ENCODE data around the gene NOM1. TPM values are rescaled to one million over a fixed set of nuclear protein-coding genes. Genes with fewer than 3 reads are reported as not detected.

The NOM1 gene
- polyA plus RNA-seq, 2 of the 4 experiments (the other 2 are of a cell fraction): 15.5 to 17.7 TPM

GRCh38 chr7:157004521-157005455, 55.3 kb downstream of the NOM1 start:
- no peak for DNase-seq (ENCODE audit: low read depth in 1 of 2, low spot score in 1 of 2)
- no peak for TF ChIP-seq FOSB (CRISPR knock-in tag; IDR thresholded peaks at IDR 0.05)
- no peak for TF ChIP-seq ZC3H11A (IDR thresholded peaks at IDR 0.05)
- TF ChIP-seq GATA3 (IDR thresholded peaks at IDR 0.05; ENCODE audit: borderline replicate concordance): no peak
- TF ChIP-seq BCL3 (IDR thresholded peaks at IDR 0.05): no peak
- TF ChIP-seq HEYL (CRISPR knock-in tag; IDR thresholded peaks at IDR 0.05): no peak
- TF ChIP-seq ATOH8 (CRISPR knock-in tag; IDR thresholded peaks at IDR 0.05; ENCODE audit: low read depth): no peak
- TF ChIP-seq CTCF (IDR thresholded peaks at IDR 0.05): no peak
- TF ChIP-seq MAZ (IDR thresholded peaks at IDR 0.05; ENCODE audit: borderline replicate concordance, low read depth, low read length): no peak
- no peak for TF ChIP-seq JUNB (IDR thresholded peaks at IDR 0.05)
- H3K4me1 ChIP-seq: peaks cover 25% of the 10 kb centered on the region
- no peak for FAIRE-seq
- no peak overlapping the region for H3K27ac ChIP-seq
- CTCF ChIA-PET: interaction anchor here (0.9 kb wide), 1 partner anchor 55 kb away, joined by 3 read pairs; no protein-coding TSS in a partner anchor
- no peaks in the 10 kb centered on the region for H3K9me3 ChIP-seq
- WGBS (ENCODE audit: missing lambda C conversion rate): 92% methylated on average over 48 of the region's 56 CpGs
- POLR2A ChIA-PET: no interaction called here
- no peak for ATAC-seq
- no peak overlapping the region for H3K4me3 ChIP-seq
- H3K4me2 ChIP-seq: no peak overlapping the region

- peaks cover 25% of the 10 kb centered on the region for H3K4me1 ChIP-seq
- 96% methylated on average over 72 of the region's 77 CpGs for WGBS (ENCODE audit: missing lambda C conversion rate)
- no peaks in the 10 kb centered on the region for H3K9me3 ChIP-seq
- no peak overlapping the region for H3K4me2 ChIP-seq
- POLR2A ChIA-PET: no interaction called here
- CTCF ChIA-PET: interaction anchor here (0.8 to 1.2 kb wide), 2 partner anchors 8 to 11 kb away, joined by 3 to 4 read pairs; no protein-coding TSS in a partner anchor
- no peak overlapping the region for H3K4me3 ChIP-seq
- ATAC-seq (no peak), DNase-seq (ENCODE audit: low read depth in 1 of 2, low spot score in 1 of 2) (no peak), FAIRE-seq (no peak)
- H3K27ac ChIP-seq: no peak overlapping the region
- no peak for TF ChIP-seq EP300 (IDR thresholded peaks at IDR 0.05)
- TF ChIP-seq POLR2A (IDR thresholded peaks at IDR 0.05; ENCODE audit: low read length): no peak
- no peak for TF ChIP-seq RAD21 (conservative IDR thresholded peaks at IDR 0.05 in 1 of 2, IDR thresholded peaks at IDR 0.05 in 1 of 2)
- TF ChIP-seq REST (IDR thresholded peaks at IDR 0.05): no peak
- TF ChIP-seq CTCF (IDR thresholded peaks at IDR 0.05): no peak
- TF ChIP-seq KDM5A (IDR thresholded peaks at IDR 0.05): no peak
- no peak for TF ChIP-seq CHD2 (IDR thresholded peaks at IDR 0.05; ENCODE audit: low read length, partially characterized antibody)
- no peak for TF ChIP-seq KDM1A (IDR thresholded peaks at IDR 0.05; ENCODE audit: low read depth)
- TF ChIP-seq POLR2AphosphoS2 (conservative IDR thresholded peaks at IDR 0.05; ENCODE audit: low read length): no peak
- TF ChIP-seq NFE2L2 (conservative IDR thresholded peaks at IDR 0.05; ENCODE audit: low read length): no peak
- TF ChIP-seq BHLHE40 (IDR thresholded peaks at IDR 0.05; ENCODE audit: low read depth, low read length): no peak
- no peak for TF ChIP-seq TFCP2L1 (CRISPR knock-in tag; IDR thresholded peaks at IDR 0.05)
- no peak for TF ChIP-seq ZC3H11A (IDR thresholded peaks at IDR 0.05)
- no peak for TF ChIP-seq CBX2 (IDR thresholded peaks at IDR 0.05; ENCODE audit: borderline replicate concordance, low read depth)
- no peak for TF ChIP-seq EHMT2 (IDR thresholded peaks at IDR 0.05; ENCODE audit: low read depth)
Measured at GRCh38 chr7:157005456-157006204, 56.1 kb downstream of the NOM1 start.

All from A549 (cell line).